Stimulated activated CD8-positive, alpha-beta memory T cell treated with anti-CD3 and anti-CD28 coated beads, Interleukin-15, amount 100 ng/mL, for 4 hours (primary cell): ENCODE measurements around the gene MRPL9.
"Not testable (repeated sequence)": the region's sequence is repeated elsewhere in the genome, so short reads cannot be mapped to it uniquely, and the experiment has no call there.

Source experiments
- DNase-seq, 2 donors: peaks; one replicate each; pipeline ENCODE4 v3.0.0-alpha.2; 2020; ENCODE audit warnings: low read depth in 2 of 2

Gene MRPL9

DNA sequence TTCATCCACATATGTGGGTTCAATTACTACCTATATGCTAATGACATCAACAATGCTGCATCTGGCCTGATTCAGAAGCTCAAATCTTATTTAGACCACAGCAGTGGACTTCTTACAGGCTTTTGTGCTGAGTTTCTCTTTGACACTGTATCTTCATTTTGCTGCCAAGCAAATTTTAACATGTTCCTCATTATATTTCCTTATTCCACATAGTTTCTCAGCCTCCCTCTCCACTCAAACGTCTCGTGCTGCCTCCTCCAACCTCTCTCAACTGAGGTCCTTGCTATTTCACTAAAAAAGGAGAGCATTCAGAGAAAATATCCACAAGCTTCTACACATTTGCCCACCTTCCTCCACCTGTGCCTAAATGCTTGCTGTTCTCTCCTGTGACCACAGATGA, 20.5 kb upstream of the MRPL9 start:
- no peak for DNase-seq

DNA sequence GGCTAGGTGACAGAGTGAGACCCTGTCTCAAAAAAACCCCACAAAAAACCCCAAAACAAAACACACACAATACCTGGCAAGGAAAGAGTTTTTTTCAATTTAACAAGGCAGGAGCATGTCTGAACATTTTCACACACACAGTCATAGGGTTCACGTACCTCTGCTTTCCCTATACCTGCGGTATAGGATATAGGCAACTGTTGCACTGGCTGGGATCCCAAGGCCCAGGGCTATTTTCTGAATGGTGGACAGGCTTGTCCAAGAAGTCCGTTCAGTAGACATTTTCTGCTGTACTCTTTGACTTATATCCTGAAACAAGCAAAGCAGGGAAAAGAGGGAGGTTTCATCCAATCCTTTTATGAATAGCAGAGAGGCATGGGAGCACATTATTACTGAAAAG, 19.4 kb upstream of the MRPL9 start:
- no peak for DNase-seq

DNA sequence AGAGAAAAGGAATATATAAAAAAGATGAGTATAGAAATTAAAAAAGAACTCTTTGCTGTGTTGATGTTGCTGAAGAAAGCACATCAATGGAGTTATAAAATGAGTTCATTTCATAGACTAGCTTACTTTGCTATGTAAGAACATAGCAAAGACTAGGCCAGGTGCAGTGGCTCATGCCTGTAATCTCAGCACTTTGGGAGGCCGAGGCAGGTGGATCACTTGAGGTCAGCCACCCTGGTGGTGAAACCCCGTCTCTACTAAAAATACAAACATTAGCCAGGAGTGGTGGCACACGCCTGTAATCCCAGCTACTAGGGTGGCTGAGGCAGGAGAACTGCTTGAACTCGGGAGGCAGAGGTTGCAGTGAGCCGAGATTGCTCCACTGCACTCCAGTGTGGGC, 18.7 kb upstream of the MRPL9 start:
- DNase-seq, result not testable (repeated sequence)

DNA sequence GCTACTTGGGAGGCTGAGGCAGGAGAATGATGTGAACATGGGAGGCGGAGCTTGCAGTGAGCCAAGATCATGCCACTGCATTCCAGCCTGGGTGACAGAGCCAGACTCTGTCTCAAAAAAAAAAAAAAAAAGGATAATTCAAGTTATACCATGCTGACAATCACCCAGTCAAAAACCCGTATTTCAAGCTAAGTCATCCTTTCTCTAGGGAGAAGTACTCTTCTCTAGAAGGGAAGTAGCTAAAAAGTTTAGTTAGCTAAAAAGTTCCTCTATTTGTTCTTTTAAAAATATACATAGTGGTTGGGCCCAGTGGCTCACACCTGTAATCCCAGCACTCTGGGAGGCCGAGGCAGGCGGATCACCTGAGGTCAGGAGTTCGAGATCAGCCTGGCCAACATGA, 17.4 kb upstream of the MRPL9 start:
- DNase-seq, result not testable (repeated sequence)

DNA sequence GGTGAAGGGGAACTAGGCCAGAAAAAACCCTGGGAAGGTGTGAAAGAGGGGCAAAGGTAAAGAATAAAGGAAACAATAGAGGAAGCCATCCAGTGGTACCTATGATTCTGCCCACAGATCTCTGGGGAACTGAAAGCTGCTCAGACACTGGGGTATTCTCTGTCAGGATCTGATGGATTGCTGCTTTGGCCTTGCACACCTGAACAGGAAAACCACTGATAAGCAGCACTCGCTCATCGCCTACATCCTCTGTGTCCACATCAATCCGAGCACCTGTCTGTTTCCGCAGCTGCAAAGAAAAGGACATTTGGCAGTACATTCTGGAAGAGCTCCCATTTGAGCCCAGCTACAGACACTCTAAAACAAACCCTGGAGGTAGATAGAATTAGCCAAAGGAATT, 16.6 kb upstream of the MRPL9 start:
- no peak for DNase-seq

DNA sequence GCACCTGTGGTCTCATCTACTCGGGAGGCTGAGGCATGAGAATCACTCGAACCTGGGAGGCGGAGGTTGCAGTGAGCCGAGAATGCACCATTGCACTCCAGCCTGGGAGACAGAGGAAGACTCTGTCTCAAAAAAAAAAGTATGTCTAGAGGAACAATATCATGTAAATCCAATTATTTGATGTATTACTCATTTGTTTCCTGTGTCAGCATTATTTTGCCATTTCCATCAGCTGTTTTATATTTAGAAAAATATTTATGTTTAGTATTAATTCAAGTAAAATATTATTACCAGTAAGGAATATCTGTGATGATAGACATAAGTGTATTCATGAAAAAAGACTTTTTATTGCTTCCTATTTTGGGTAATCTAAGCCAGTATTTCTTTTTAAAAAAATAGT, 14.0 kb upstream of the MRPL9 start:
- DNase-seq, result no peak

DNA sequence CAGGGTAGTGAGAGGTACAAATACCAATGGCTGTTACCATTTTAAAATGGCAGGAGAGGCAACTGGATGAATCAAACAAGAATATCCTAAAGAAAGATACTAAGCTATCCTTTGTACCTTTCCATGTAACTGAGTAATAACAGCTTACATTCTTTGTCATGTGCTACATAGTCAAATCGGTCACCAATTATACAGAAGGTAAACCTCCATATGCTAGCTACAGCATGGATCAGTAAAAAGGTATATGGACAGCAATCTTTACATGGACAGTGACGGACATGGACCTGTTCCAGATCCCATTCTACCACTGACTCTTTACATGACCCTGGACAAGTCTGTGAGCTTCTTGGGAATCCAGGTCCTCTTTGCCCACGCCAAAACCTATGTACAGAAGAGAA, 13.4 kb upstream of the MRPL9 start:
- DNase-seq, result no peak

DNA sequence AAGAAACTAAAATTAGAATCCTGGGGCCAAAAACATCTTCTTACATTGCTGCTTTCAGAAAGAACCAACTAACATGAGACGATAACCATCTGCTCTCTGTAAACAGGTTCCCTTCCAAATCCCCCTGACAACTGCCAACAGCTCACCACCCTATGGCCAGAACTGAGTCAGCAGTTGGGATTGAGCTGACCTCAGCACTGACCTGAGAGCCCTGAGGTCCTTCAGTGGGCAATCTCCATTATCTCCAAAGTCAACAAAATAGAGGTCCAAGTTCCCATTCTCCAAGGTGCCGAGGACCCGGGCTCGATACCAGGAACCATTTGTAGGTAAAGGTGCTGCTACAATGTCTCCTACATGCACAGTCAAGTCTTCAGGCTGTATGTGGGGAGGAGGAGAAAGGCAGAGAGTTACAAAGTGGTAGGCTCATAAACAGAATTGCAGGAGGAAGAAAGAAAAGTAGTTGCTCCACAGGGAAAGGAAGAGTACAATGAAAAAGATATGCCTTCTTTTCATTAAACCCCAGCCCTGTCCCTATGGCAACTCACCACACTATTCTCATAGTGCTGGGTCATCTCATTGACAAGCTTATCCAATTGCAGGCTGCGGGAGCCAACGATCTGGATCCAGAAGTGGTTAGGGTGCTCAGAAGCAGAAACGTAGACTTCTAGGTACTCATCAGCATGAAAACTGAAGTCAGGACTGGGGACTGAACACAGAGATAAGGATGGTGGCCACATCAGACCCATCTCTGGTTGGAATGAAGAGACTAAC, 12.8 kb upstream of the MRPL9 start:
- no peak for DNase-seq

DNA sequence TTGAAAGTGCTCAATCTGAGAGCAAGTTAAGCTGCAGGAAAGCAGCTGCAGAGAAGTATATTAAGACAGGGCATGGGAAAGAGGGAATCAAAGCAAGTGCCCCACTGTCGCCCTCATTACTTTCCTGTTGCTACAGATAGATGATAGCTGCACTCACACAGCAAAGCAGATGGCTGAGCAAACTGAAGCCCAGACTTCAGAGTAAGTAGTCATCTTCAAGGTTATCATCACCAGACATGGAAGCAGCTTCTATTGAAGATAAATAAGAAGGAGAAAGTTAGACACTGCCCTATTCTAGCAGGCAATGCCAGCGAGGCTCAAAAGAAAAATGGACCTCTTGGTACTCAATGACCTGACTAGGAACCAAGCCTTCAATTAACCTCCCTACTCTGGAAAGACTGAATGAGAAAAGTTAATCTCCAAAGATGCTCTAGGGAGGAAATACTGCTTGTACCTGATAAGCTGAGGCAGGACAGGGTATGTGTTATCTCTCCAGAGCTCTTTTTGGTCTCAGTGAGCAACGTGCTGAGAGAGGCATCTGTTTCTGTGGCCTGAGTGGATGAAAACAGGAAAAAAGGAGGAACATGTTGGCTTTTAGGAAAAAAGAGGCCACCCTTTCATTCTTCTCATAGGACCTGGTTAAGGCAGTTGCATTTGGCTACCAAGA, 11.1 kb upstream of the MRPL9 start:
- no peak for DNase-seq

DNA sequence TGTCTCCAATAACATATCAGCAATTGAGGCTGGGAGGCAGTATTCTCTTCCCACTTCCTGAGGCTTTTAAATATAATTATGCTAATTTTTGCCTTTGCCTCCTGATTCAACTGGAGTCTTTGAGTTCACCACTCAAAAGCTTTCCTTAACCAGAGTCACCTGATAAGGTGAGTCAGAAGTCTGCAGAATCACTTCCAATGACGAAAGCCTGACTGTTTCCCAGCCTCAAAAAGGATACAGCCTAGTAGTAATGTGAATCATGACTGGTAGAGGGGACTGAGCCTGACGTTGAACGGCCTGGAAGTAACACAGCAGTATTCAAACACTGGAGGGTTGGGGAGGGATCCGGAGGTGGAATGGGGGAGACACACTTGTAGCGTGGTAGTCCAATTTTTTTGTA, 10.4 kb upstream of the MRPL9 start:
- DNase-seq, result no peak

DNA sequence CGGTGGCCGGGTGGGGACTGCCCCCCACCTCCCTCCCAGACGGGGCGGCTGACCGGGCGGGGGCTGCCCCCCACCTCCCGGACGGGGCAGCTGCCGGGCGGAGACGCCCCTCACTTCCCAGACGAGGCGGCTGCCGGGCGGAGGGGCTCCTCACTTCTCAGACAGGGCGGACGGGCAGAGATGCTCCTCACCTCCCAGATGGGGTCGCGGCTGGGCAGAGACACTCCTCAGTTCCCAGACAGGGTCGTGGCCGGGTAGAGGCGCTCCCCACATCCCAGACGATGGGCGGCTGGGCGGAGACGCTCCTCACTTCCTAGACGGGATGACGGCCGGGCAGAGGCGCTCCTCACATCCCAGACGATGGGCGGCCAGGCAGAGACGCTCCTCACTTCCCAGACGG, 6.0 kb upstream of the MRPL9 start:
- DNase-seq, result not testable (repeated sequence)

DNA sequence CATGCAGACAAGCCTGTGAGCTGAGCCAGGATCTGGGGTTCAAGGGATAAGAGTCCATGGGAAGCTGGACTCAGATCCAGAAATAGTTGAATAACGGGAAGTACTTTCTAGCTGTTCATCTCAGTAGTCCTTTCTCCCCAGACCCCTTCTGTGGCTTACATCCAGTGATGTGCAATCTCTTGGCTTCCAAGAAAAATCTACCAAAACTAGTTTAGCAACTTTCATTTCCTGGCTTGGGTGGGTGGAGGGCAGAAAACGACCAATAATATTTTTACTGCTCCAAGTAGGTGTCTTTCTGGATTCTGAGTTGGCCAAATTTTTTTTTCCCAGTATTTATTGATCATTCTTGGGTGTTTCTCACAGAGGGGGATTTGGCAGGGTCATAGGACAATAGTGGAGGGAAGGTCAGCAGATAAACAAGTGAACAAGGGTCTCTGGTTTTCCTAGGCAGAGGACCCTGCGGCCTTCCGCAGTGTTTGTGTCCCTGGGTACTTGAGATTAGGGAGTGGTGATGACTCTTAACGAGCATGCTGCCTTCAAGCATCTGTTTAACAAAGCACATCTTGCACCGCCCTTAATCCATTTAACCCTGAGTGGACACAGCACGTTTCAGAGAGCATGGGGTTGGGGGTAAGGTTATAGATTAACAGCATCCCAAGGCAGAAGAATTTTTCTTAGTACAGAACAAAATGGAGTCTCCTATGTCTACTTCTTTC, 5.2 kb upstream of the MRPL9 start:
- not testable (repeated sequence) for DNase-seq

DNA sequence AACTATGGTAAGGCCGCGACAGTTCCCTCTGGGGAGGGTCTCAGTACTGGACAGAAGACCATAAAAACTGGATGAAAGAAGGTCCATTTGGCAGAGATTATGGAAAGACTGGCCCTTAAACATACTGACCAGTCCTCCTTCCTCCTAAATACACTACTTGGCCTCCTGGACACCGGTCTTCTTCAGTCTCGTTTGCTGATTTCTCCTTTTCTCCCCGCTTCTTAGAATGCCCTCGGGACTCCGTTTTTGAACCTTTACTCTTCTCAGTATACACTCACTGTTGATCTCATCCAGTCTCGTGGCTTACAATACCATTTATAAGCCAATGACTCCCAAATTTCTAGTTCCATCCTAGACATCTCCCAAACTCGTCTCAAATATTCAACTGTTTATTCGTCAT, 694 bp upstream of the MRPL9 start:
- no peak for DNase-seq

DNA sequence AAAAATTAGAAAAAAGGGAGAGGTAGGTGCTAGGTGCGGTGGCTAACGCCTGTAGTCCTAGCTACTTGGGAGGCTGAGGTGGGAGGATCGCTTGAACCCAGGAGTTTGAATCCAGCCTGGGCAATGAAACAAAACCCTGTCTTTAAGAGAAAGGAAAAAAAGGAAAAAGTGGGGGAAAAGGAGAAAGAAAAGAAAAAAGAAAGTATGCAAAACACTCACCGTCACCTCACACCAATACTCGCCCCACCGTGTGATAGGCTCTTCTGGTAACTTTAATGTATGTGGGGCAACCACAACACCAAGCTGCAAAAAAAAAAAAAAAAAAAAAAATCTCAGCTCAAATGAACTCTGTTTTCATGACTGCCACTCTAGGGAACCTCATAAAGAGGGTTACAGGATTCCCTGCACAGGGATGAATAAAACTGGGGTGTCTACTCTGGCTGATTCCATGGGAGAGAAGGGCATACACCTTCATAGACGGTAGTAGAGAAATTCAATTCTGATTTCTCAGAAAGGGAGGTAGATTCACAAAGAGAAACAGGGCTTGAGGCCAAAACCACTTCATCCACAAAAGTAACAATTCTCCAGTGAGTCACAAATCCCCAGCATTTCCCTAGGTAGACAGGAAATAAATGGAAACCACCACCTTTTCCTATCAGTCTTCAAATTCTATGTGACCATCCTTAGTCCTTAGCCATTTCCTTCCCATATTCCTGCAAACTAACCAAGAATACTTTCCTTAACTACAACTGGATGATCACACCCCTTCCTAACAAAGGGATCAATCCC, 2.5 kb downstream of the MRPL9 start:
- DNase-seq, result no peak

DNA sequence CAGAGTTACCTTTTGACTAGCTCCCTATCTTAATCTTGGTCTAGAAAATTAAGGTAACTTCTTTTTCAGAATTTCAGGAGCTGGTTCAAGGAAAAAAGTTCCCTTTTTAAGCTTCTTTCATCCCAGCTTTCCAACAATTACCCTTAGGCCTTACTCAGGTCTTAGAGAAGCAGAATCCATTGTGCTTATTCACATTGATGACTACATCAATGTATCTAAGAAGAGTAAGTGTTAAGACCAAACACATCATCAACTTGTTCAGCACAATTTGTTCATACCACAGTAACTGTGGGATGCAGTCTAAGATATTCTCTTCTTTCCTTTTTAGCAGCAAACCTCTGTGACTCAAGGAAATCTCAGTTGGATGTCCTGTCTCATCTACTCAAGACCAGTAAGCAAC, 4.1 kb downstream of the MRPL9 start:
- no peak for DNase-seq

DNA sequence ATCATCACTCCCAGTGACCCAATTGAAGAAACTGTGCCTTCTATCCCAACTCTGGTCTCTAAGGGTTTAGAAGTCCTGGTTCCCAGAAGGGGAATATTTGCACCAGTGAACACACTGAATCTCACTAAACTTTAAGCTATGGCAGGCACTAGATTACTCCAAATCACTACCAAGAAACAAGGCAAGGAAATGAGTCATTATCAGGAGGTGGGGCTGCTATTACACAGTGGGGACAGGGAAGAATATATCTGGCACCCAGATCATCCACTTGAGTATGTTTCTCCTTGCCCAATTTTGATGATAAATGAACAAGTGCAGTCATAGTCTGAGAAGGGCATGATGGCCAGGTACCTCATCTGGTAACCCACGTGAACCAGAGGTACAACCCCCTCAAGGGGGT, 7.0 kb downstream of the MRPL9 start:
- no peak for DNase-seq

DNA sequence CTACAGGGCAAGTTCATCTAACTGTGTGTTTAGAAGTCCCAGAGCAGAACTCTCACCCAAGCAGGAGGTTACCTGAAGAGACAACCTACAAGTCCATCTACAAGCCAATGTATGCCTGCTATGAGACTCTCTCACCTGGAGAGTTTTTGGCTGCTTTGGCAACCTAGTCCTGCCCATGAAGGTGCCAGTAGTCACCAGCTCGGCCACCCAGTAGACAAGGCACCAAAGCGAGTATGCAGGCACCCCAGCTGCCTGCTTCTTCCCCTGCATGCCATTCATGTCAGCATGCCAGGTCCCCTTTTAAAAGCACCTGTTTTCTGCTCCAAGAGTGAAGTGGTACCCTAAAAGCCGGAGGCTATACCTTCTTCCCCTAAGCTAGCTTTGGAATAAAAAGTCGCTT, 21.8 kb downstream of the MRPL9 start:
- DNase-seq, result no peak

DNA sequence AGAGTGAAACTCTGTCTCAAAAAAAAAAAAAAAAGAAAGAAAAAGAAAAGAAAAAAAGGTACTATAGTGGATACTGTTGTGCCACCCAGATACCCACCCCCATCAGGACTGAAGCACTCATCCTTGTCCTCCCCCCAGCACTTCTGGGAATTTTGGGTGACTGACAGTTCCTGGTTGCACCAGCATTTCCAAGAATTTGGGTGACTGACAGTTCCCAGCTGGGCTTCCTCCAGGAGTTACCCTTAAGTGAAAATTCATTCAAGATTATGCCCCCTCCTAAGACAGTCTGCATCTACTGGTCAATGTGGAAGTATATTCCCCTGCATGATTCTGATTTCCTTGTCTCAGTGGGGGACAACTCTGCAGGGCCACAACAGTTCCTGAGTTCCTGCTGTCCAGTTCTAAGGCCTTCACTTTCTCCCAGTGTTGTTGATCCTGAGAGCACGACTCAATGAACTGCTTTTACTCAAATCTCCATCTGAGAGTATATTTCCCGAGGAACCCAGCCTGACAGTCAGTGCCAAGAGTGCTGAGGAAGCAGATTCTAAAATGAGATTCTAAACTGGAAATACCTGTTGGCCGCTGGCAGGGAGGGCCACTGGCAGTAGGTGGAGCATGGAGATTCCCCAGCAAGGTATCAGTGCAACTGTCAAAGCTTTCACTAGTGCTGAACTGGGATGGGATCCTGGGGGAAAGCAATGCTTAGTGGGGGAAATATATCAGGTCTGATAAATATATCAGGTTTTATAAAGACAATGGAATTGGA, 23.5 kb downstream of the MRPL9 start:
- no peak for DNase-seq

DNA sequence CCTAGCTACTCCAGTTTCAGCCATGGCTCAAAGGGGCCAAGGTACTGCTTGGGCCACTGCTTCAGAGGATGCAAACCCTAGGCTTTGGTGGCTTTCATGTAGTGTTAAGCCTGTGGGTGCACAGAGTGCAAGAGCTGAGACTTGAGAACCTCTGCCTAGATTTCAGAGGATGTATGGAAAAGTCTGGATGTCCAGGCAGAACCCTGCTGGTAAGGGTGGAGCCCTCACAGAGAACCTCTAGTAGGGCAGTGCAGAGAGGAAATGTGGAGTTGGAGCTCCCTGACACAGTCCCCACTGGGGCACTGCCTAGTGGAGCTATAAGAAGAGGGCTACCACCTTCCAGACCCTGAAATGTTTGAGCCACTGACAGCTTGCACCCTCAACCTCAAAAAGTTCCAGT, 25.8 kb downstream of the MRPL9 start:
- DNase-seq, result no peak

DNA sequence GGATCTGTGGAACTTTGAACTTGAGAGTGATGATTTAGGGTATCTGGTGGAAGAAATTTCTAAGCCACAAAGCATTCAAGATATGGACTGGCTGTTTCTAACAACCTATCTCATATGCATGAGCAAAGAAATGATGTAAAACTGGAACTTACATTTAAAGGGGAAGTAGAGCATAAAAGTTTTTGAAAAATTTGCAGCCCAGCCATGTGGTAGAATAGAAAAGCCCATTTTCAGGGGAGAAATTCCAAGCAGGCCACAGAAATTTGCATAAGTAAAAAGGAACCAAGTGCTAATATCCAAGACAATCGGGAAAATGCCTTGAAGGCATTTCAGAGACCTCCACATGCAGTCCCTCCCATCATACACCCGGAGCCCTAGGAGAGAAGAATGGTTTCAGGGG, 26.3 kb downstream of the MRPL9 start:
- no peak for DNase-seq

DNA sequence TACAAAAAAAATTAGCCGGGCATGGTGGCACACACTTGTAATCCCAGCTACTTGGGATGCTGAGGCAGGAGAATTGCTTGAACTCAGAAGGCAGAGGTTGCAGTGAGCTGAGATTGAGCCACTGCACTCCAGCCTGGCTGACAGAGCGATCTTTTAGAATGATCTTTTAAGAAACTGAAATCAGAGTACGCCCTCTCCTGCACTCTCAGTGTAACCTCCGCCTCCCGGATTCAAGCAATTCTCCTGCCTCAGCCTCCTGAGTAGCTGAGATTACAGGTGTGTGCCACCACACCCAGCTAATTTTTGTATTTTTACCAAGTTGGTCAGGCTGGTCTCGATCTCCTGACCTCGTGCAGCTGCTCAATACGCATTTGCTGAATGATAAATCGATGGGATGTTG, 29.3 kb downstream of the MRPL9 start:
- not testable (repeated sequence) for DNase-seq
